PC-9 (cell line): Measurements from ENCODE around the gene DNM3. TPM values are rescaled to one million over a fixed set of nuclear protein-coding genes. Genes with fewer than 3 reads are reported as not detected.
A peak's percentile ranks its signal among the peaks of the same experiment; 100 is the strongest.

Experiments used
- BruUV-seq: library from RNA; stranded (reverse); fragments of 400-500 nt; replicated peaks from 2 replicates; lab custom pipeline; 2021; lab: Mats Ljungman, UMichigan
- CTCF ChIA-PET: fragments of 300-600 bp; sonication (Branson Sonifier 250); formaldehyde crosslinking; loops from one replicate; lab custom pipeline; 2022; ENCODE audit warnings: antibody characterized with exemption; lab: Charles Lee
- POLR2A ChIA-PET: fragments of 300-600 bp; sonication (Branson Sonifier 250); formaldehyde crosslinking; loops from one replicate; lab custom pipeline; 2022; ENCODE audit warnings: antibody characterized with exemption; ENCODE audit not compliant: unreplicated experiment; lab: Charles Lee
- DNase-seq, 2 experiments: peaks; one replicate each; pipeline versions ENCODE4 v3.0.0 to v3.0.0-alpha.2; 2015 to 2022; ENCODE audit warnings: mixed read lengths in 1 of 2
- H2AFZ ChIP-seq: fragments of 200-600 bp; sonication (generic); 2 replicates; pipeline ENCODE4 v1.8.1; 2017; ENCODE audit warnings: antibody characterized with exemption
- H3F3A ChIP-seq: fragments of 200-600 bp; sonication (generic); 2 replicates; pipeline ENCODE4 v1.8.1; 2017; ENCODE audit warnings: antibody characterized with exemption, mild to moderate bottlenecking, low read depth; ENCODE audit not compliant: insufficient read depth
- H3K27ac ChIP-seq: fragments of 200-600 bp; sonication (generic); 2 replicates; pipeline ENCODE4 v1.6.1; 2016; ENCODE audit warnings: mixed run types
- H3K27me3 ChIP-seq: fragments of 200-600 bp; sonication (generic); 2 replicates; pipeline ENCODE4 v1.6.1; 2016; ENCODE audit warnings: low read depth, mixed run types; ENCODE audit not compliant: insufficient read depth
- H3K36me3 ChIP-seq: fragments of 200-600 bp; sonication (generic); 2 replicates; pipeline ENCODE4 v1.6.1; 2016; ENCODE audit warnings: low read depth, mixed run types
- H3K4me1 ChIP-seq: fragments of 200-600 bp; sonication (generic); replicated peaks from 2 replicates; pipeline ENCODE4 v1.6.1; 2016; ENCODE audit warnings: mixed run types; ENCODE audit not compliant: insufficient read depth
- H3K4me2 ChIP-seq: fragments of 200-600 bp; sonication (generic); 2 replicates; pipeline ENCODE4 v1.6.1; 2017; ENCODE audit warnings: mixed run types
- H3K4me3 ChIP-seq: fragments of 200-600 bp; sonication (generic); 2 replicates; pipeline ENCODE4 v1.6.1; 2016; ENCODE audit warnings: mixed run types
- H3K79me2 ChIP-seq: fragments of 200-600 bp; sonication (generic); 2 replicates; pipeline ENCODE4 v1.6.1; 2017; ENCODE audit warnings: low read depth, mixed run types
- H3K9me2 ChIP-seq: fragments of 200-600 bp; sonication (generic); 2 replicates; pipeline ENCODE4 v1.8.1; 2017; ENCODE audit warnings: mild to moderate bottlenecking; ENCODE audit not compliant: insufficient read depth
- H3K9me3 ChIP-seq: fragments of 200-600 bp; sonication (generic); 2 replicates; pipeline ENCODE4 v1.8.1; 2016; ENCODE audit warnings: low read depth; ENCODE audit not compliant: insufficient read depth
- H4K20me1 ChIP-seq: fragments of 200-600 bp; sonication (generic); 2 replicates; pipeline ENCODE4 v1.8.1; 2017; ENCODE audit not compliant: insufficient read depth
- CTCF ChIP-seq: fragments of 200-600 bp; sonication (generic); conservative IDR thresholded peaks from 2 replicates; pipeline ENCODE4 v1.6.1; 2017; ENCODE audit warnings: mixed run types, antibody characterized with exemption, mild to moderate bottlenecking, moderate library complexity
- EZH2 ChIP-seq: fragments of 200-600 bp; sonication (generic); IDR thresholded peaks from 2 replicates; pipeline ENCODE4 v1.8.0; 2017; ENCODE audit warnings: antibody characterized with exemption, low read depth
- intact Hi-C: fragments of 100-400 bp; cut with micrococcal nuclease; formaldehyde crosslinking; loops from one replicate; pipeline ENCODE4 v1.10.0; 2022; ENCODE audit not compliant: unreplicated experiment
- total RNA-seq: library from RNA; stranded (reverse); gene quantifications from 2 replicates; pipeline ENCODE4 v1.2.3, GENCODE V29; 2021

Gene DNM3
- total RNA-seq, 1 experiment from 2014 or later = 1.7 TPM

GRCh38 chr1:172002725-172003345 lies 161.5 kb downstream of the DNM3 start:
- ChIA-PET POLR2A (interaction anchor here (0.6 to 0.7 kb wide), 2 partner anchors 354 to 428 kb away, joined by 3 to 5 read pairs; no protein-coding TSS in a partner anchor), CTCF (interaction anchor here (0.6 to 1.6 kb wide), 7 partner anchors 12 to 440 kb away, joined by 3 to 8 read pairs (median 4); no protein-coding TSS in a partner anchor)
- no peaks in the 10 kb centered on the region for H3K36me3 ChIP-seq
- no peaks in the 10 kb centered on the region for H3K9me2 ChIP-seq
- BruUV-seq = no TSS peak
- no peak overlapping the region for H3K27ac ChIP-seq
- no peak overlapping the region for H3K4me2 ChIP-seq
- DNase-seq = peak; percentile 23 to 38
- H2AFZ ChIP-seq = no peak overlapping the region
- no peaks in the 10 kb centered on the region for H3K4me1 ChIP-seq
- no peaks in the 10 kb centered on the region for H3F3A ChIP-seq
- H3K9me3 ChIP-seq = no peaks in the 10 kb centered on the region; the same call in 1 of the 2 replicates
- intact Hi-C loops = loop anchor here (1.0 to 5.0 kb wide), 3 partner anchors 396 to 719 kb away; no protein-coding TSS in a partner anchor
- no peaks in the 10 kb centered on the region for H4K20me1 ChIP-seq
- H3K79me2 ChIP-seq = no peaks in the 10 kb centered on the region
- TF ChIP-seq EZH2 (no peak), CTCF (peak; percentile 75)
- no peaks in the 10 kb centered on the region for H3K27me3 ChIP-seq
- no peak overlapping the region for H3K4me3 ChIP-seq

- Histone ChIP-seq H3K36me3 (no peaks in the 10 kb centered on the region), H3K4me3 (no peak overlapping the region), H2AFZ (no peak overlapping the region), H3K9me3 (no peaks in the 10 kb centered on the region; the same call in 1 of the 2 replicates), H3K4me2 (no peak overlapping the region), H3K9me2 (no peaks in the 10 kb centered on the region), H3K79me2 (no peaks in the 10 kb centered on the region), H3K27ac (no peak overlapping the region), H3K4me1 (no peaks in the 10 kb centered on the region), H4K20me1 (no peaks in the 10 kb centered on the region), H3F3A (no peaks in the 10 kb centered on the region), H3K27me3 (no peaks in the 10 kb centered on the region)
- ChIA-PET CTCF (interaction anchor here (0.6 kb wide), 1 partner anchor 401 kb away, joined by 5 read pairs; no protein-coding TSS in a partner anchor), POLR2A (no interaction called here)
- intact Hi-C loops = loop anchor here (5.0 kb wide), 1 partner anchor 718 kb away; no protein-coding TSS in a partner anchor
- no peak for DNase-seq
- TF ChIP-seq EZH2 (no peak), CTCF (no peak)
- no TSS peak for BruUV-seq
Observed at GRCh38 chr1:172003766-172004530, 162.7 kb downstream of the DNM3 start.

- POLR2A ChIA-PET = no interaction called here
- H3K27ac ChIP-seq = no peak overlapping the region
- intact Hi-C loops = loop anchor here (5.0 kb wide), 1 partner anchor 718 kb away; no protein-coding TSS in a partner anchor
Observed at GRCh38 chr1:172004671-172005070, 163.4 kb downstream of the DNM3 start.

More at GRCh38 chr1:172004671-172005070, 163.4 kb downstream of the DNM3 start:
- Histone ChIP-seq H3F3A (no peaks in the 10 kb centered on the region), H3K9me3 (peaks cover under 1% of the 10 kb centered on the region; the same call in 1 of the 2 replicates), H3K4me2 (no peak overlapping the region), H4K20me1 (no peaks in the 10 kb centered on the region), H3K9me2 (no peaks in the 10 kb centered on the region), H3K4me3 (no peak overlapping the region), H3K79me2 (no peaks in the 10 kb centered on the region), H3K36me3 (no peaks in the 10 kb centered on the region), H3K4me1 (no peaks in the 10 kb centered on the region), H3K27me3 (no peaks in the 10 kb centered on the region), H2AFZ (no peak overlapping the region)
- DNase-seq = no peak
- no TSS peak for BruUV-seq
- TF ChIP-seq CTCF (no peak), EZH2 (no peak)
- CTCF ChIA-PET = no interaction called here
